ENCODE measurements around the gene RALGPS1.

RALGPS1 gene

DNA sequence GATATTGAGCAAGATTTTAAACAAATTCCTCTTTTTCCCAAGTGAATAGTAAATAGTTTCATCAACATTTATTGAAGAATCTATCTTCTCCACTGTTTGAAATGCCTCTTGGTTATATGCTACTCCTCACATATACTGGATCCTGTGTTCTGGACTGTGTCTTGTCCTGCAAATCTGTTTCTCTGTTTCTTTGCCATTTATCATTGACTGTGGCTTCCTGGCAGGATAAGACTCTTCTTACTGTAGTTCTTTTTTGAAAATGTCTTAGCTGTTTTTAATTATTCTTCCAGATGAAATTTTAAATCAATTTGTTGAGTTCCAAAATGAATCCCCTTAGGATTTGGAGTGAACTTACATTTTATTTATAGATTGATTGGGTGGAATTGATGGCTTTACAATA is 27.8 kb downstream of the RALGPS1 start (continued):
- TF ChIP-seq ZNF280C (tag by site-specific recombination; IDR thresholded peaks at IDR 0.05) (no peak), ZNF549 (tag by site-specific recombination; IDR thresholded peaks at IDR 0.05) (no peak), ZNF398 (tag by site-specific recombination; IDR thresholded peaks at IDR 0.05) (no peak), PRDM4 (tag by site-specific recombination; IDR thresholded peaks at IDR 0.05) (no peak), ZNF560 (tag by site-specific recombination; IDR thresholded peaks at IDR 0.05; ENCODE audit: borderline replicate concordance) (no peak)

GRCh38 chr9:126945682-126946081 is 31.1 kb downstream of the RALGPS1 start:
- Histone ChIP-seq H3K36me3 (ENCODE audit: control insufficient read depth in 2 of 2, insufficient read depth in 1 of 2, low read length in 2 of 2) (no peaks in the 10 kb centered on the region), H3K27ac (ENCODE audit: extremely low read depth, low read depth, low read length) (no peak overlapping the region), H3K9me3 (ENCODE audit: control insufficient read depth, insufficient read depth, low read depth, low read length) (no peaks in the 10 kb centered on the region), H3K4me1 (ENCODE audit: control insufficient read depth, insufficient read depth, low read length) (no peaks in the 10 kb centered on the region), H3K4me3 (ENCODE audit: low read depth, low read length) (no peak overlapping the region)
- TF ChIP-seq ZNF791 (tag by site-specific recombination; IDR thresholded peaks at IDR 0.05) (no peak), ZIC2 (tag by site-specific recombination; IDR thresholded peaks at IDR 0.05) (no peak), ZNF521 (tag by site-specific recombination; IDR thresholded peaks at IDR 0.05) (no peak), SP2 (tag by site-specific recombination; IDR thresholded peaks at IDR 0.05) (no peak), ZNF670 (tag by site-specific recombination; IDR thresholded peaks at IDR 0.05; ENCODE audit: low read depth) (no peak), ZNF561 (tag by site-specific recombination; IDR thresholded peaks at IDR 0.05; ENCODE audit: borderline replicate concordance) (no peak), ZNF19 (tag by site-specific recombination; IDR thresholded peaks at IDR 0.05; ENCODE audit: low read depth) (no peak), ZNF324 (tag by site-specific recombination; IDR thresholded peaks at IDR 0.05) (no peak), ZSCAN16 (tag by site-specific recombination; IDR thresholded peaks at IDR 0.05) (no peak), KLF16 (tag by site-specific recombination; IDR thresholded peaks at IDR 0.05) (no peak), EGR2 (tag by site-specific recombination; IDR thresholded peaks at IDR 0.05; ENCODE audit: low read depth) (no peak), ZNF362 (tag by site-specific recombination; IDR thresholded peaks at IDR 0.05) (no peak), ZBTB48 (tag by site-specific recombination; IDR thresholded peaks at IDR 0.05) (no peak), ZNF148 (tag by site-specific recombination; IDR thresholded peaks at IDR 0.05; ENCODE audit: borderline replicate concordance) (no peak), GLI2 (tag by site-specific recombination; IDR thresholded peaks at IDR 0.05; ENCODE audit: borderline replicate concordance, low read depth) (no peak), ZXDB (tag by site-specific recombination; IDR thresholded peaks at IDR 0.05) (no peak)
- TF ChIP-seq, protein P1, sequence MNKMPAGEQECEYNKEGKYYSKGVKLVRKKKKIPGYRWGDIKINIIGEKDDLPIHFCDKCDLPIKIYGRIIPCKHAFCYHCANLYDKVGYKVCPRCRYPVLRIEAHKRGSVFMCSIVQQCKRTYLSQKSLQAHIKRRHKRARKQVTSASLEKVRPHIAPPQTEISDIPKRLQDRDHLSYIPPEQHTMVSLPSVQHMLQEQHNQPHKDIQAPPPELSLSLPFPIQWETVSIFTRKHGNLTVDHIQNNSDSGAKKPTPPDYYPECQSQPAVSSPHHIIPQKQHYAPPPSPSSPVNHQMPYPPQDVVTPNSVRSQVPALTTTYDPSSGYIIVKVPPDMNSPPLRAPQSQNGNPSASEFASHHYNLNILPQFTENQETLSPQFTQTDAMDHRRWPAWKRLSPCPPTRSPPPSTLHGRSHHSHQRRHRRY (tag by site-specific recombination; IDR thresholded peaks at IDR 0.05), result no peak
- TF ChIP-seq, protein P2, sequence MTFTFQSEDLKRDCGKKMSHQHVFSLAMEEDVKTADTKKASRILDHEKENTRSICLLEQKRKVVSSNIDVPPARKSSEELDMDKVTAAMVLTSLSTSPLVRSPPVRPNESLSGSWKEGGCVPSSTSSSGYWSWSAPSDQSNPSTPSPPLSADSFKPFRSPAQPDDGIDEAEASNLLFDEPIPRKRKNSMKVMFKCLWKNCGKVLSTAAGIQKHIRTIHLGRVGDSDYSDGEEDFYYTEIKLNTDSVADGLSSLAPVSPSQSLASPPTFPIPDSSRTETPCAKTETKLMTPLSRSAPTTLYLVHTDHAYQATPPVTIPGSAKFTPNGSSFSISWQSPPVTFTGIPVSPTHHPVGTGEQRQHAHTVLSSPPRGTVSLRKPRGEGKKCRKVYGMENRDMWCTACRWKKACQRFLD (tag by site-specific recombination; IDR thresholded peaks at IDR 0.05), result no peak
- ChIA-PET CTCF (interaction anchor here (0.6 to 11.2 kb wide), 5 partner anchors 13 to 789 kb away, joined by 3 to 188 read pairs (median 3); no protein-coding TSS in a partner anchor), POLR2A (no interaction called here)
